Measurements from ENCODE around the gene MYO1B. TPM values are rescaled to one million over a fixed set of nuclear protein-coding genes. Genes with fewer than 3 reads are reported as not detected.

Gene MYO1B
- total RNA-seq, 4 donors from 2014 or later, result 16.9 to 43.8 (median 32.9) TPM

DNA sequence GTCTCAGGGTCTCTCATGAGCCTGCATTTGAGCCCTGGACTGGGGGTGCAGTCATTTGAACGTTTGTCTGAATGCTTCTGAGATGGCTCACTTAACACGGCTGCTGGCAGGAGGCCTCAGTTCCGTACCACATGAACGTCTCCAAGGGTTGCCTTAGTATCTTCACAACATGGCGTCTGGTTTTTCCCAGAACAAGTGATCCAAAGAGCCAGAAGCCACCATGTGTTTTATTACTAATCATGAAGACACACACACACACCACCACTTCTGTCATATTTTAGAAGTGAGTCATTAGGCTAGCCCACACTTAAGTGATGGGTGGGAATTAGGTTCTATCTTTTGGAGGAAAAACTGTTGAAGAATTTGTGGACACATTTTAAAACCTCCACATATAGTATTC lies 15.0 kb upstream of the MYO1B start:
- no peak for DNase-seq
- Histone ChIP-seq H3K27me3 (no peaks in the 10 kb centered on the region), H3K36me3 (no peaks in the 10 kb centered on the region), H3K9me3 (no peaks in the 10 kb centered on the region), H3K4me3 (replicated peaks in 1 of 3) (no peak overlapping the region), H3K4me1 (no peaks in the 10 kb centered on the region), H3K27ac (no peak overlapping the region)
- intact Hi-C loops (cut with DNase I), result loop anchor here (10.0 kb wide), 1 partner anchor 275 kb away; no protein-coding TSS in a partner anchor
- TF ChIP-seq, protein P1, sequence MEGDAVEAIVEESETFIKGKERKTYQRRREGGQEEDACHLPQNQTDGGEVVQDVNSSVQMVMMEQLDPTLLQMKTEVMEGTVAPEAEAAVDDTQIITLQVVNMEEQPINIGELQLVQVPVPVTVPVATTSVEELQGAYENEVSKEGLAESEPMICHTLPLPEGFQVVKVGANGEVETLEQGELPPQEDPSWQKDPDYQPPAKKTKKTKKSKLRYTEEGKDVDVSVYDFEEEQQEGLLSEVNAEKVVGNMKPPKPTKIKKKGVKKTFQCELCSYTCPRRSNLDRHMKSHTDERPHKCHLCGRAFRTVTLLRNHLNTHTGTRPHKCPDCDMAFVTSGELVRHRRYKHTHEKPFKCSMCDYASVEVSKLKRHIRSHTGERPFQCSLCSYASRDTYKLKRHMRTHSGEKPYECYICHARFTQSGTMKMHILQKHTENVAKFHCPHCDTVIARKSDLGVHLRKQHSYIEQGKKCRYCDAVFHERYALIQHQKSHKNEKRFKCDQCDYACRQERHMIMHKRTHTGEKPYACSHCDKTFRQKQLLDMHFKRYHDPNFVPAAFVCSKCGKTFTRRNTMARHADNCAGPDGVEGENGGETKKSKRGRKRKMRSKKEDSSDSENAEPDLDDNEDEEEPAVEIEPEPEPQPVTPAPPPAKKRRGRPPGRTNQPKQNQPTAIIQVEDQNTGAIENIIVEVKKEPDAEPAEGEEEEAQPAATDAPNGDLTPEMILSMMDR (IDR thresholded peaks at IDR 0.05), result no peak
- TF ChIP-seq POLR2A (IDR thresholded peaks at IDR 0.05), result no peak
- 76 to 78% methylated on average over 5 of the region's 5 CpGs for WGBS, 2 donors

DNA sequence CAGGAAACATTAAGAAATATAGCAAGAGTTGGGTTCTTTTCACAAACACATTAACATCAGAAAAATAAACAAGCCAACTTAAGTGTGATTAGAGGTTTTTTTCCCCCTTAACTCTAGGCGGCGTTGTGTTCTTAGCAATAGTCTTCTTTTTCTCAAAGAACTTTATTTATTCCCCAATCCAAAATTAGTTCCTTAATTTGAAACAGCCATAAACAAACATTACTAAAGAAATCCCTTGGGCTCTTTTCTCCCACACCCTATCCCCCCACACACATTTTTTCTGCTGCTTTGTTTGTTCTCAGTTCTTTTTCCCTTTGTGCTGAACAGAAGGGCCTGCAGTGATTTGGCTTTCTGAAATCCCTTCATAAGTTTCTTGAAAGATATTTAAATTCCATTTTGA lies 13.2 kb upstream of the MYO1B start:
- Histone ChIP-seq H3K27ac (no peak overlapping the region), H3K9me3 (no peaks in the 10 kb centered on the region), H3K36me3 (no peaks in the 10 kb centered on the region), H3K4me3 (replicated peaks in 1 of 3) (no peak overlapping the region), H3K4me1 (no peaks in the 10 kb centered on the region), H3K27me3 (no peaks in the 10 kb centered on the region)
- TF ChIP-seq, protein P1 (IDR thresholded peaks at IDR 0.05), result peak in 3 of 6 experiments; percentile 39 to 45 (median 41)
- TF ChIP-seq POLR2A (IDR thresholded peaks at IDR 0.05), result no peak
- intact Hi-C loops (cut with DNase I), result loop anchor here (10.0 kb wide), 1 partner anchor 273 kb away; no protein-coding TSS in a partner anchor
- 33 to 43% methylated on average over 2 of the region's 2 CpGs for WGBS, 2 donors
- DNase-seq, result no peak

DNA sequence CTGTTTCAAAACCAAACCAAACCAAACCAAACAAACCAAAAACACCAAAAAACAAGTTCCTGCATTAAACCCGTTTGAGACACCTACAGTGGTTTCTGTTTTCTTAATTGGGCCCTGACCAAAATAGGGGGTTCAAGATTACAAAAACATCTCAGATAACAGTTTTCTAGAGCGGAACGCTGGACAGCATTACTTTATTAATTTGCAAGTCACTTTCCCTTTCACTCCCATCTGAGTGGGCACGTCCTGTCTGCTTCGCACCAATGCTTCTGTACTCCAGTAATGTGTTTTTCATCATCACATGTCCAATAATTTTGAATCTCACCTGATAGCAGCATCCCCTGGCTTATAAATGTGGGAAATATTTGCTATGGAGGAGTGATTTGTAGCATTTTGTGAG lies 11.7 kb upstream of the MYO1B start:
- intact Hi-C loops (cut with DNase I), result loop anchor here (10.0 kb wide), 1 partner anchor 271 kb away; no protein-coding TSS in a partner anchor

DNA sequence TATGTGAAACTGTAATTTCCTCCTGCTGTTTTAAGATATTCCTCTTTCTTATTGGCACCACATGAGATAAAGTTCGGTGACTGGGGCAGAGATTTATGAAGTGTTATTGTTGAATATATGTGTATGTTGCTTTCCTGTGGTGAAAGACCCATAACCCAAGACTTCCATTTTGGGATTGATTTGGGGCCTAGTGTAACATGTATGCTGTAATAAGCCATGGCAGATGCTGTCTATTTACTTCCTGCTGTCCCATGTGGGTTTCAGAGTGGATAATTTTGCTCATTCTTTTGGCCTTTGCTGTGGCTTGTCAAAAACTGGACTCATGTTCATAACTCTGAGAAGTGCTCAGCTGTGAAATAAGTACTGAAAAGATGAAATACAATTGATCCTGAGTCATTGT lies 10.8 kb upstream of the MYO1B start:
- TF ChIP-seq, protein P1 (IDR thresholded peaks at IDR 0.05), result no peak
- no peak for TF ChIP-seq POLR2A (IDR thresholded peaks at IDR 0.05)
- Histone ChIP-seq H3K4me1 (no peaks in the 10 kb centered on the region), H3K27ac (no peak overlapping the region), H3K36me3 (no peaks in the 10 kb centered on the region), H3K27me3 (no peaks in the 10 kb centered on the region), H3K9me3 (no peaks in the 10 kb centered on the region), H3K4me3 (replicated peaks in 1 of 3) (no peak overlapping the region)
- WGBS, 2 donors, result 78 to 86% methylated on average over 1 of the region's 1 CpG
- no peak for DNase-seq
- intact Hi-C loops (cut with DNase I), result loop anchor here (10.0 kb wide), 1 partner anchor 270 kb away; no protein-coding TSS in a partner anchor

More for the DNA sequence above, 11.7 kb upstream of the MYO1B start:
- no peak for TF ChIP-seq POLR2A (IDR thresholded peaks at IDR 0.05)
- TF ChIP-seq, protein P1 (IDR thresholded peaks at IDR 0.05), result no peak
- no peaks in the 10 kb centered on the region for H3K4me1 ChIP-seq
- DNase-seq, result no peak
- 82 to 95% methylated on average over 5 of the region's 5 CpGs for WGBS, 2 donors
- H3K9me3 ChIP-seq, result no peaks in the 10 kb centered on the region
- no peaks in the 10 kb centered on the region for H3K36me3 ChIP-seq
- no peaks in the 10 kb centered on the region for H3K27me3 ChIP-seq
- no peak overlapping the region for H3K4me3 ChIP-seq (replicated peaks in 1 of 3)
- no peak overlapping the region for H3K27ac ChIP-seq

DNA sequence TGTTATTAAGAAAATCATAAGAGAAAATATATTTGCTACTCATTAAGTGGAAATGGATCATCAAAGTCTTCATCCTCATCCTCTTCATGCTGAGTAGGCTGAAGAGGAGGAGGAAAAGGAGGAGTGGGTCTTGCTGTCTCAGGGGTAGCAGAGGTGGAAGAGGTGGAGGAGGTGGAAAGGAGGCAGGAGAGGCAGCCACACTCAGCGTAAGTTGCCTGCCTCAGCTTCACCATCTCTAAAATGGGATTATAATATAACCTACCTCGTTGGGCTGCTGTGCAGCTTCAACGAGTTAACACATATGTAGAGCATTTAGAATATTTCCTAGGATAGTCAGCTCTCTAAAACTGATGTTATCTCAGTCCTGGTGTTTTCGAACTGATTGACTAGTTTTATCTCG lies 4.3 kb upstream of the MYO1B start:
- intact Hi-C loops (cut with DNase I), result no loop called here

More for the DNA sequence above, 4.3 kb upstream of the MYO1B start:
- H3K36me3 ChIP-seq, result no peaks in the 10 kb centered on the region
- H3K4me1 ChIP-seq, result no peaks in the 10 kb centered on the region
- WGBS, 2 donors, result 93 to 94% methylated on average over 5 of the region's 5 CpGs
- H3K4me3 ChIP-seq (replicated peaks in 1 of 3), result no peak overlapping the region
- no peaks in the 10 kb centered on the region for H3K27me3 ChIP-seq
- no peak for TF ChIP-seq POLR2A (IDR thresholded peaks at IDR 0.05)
- TF ChIP-seq, protein P1 (IDR thresholded peaks at IDR 0.05), result no peak
- DNase-seq, result no peak
- no peak overlapping the region for H3K27ac ChIP-seq
- H3K9me3 ChIP-seq, result no peaks in the 10 kb centered on the region
